Adipocyte (in vitro differentiated cells): Measurements from ENCODE around the gene CAPG.
"Not testable (repeated sequence)": the region's sequence is repeated elsewhere in the genome, so short reads cannot be mapped to it uniquely, and the experiment has no call there.

Source experiments
- DNase-seq: peaks from one replicate; pipeline ENCODE4 v3.0.0-alpha.2; 2015; ENCODE audit warnings: low read depth
- H3K27me3 ChIP-seq: replicated peaks from 2 replicates; pipeline ENCODE4 v1.7.0; 2013; ENCODE audit warnings: mild to moderate bottlenecking, low read length, moderate library complexity; ENCODE audit not compliant: control insufficient read depth, insufficient read depth
- H3K36me3 ChIP-seq: 2 replicates; pipeline ENCODE4 v1.7.0; 2013; ENCODE audit warnings: low read length, mild to moderate bottlenecking, moderate library complexity; ENCODE audit not compliant: control insufficient read depth, insufficient read depth, severe bottlenecking
- H3K4me1 ChIP-seq: 2 replicates; pipeline ENCODE4 v1.7.0; 2013; ENCODE audit warnings: mild to moderate bottlenecking, low read length, moderate library complexity; ENCODE audit not compliant: control insufficient read depth, insufficient read depth
- H3K4me3 ChIP-seq: 2 replicates; pipeline ENCODE4 v1.7.0; 2013; ENCODE audit warnings: mild to moderate bottlenecking, low read length, moderate library complexity
- H3K9ac ChIP-seq: 2 replicates; pipeline ENCODE4 v1.7.0; 2013; ENCODE audit warnings: mild to moderate bottlenecking, low read length, moderate library complexity
- H3K9me3 ChIP-seq: 2 replicates; pipeline ENCODE4 v1.7.0; 2013; ENCODE audit warnings: mild to moderate bottlenecking, low read length, moderate library complexity; ENCODE audit not compliant: control insufficient read depth

Gene CAPG

DNA sequence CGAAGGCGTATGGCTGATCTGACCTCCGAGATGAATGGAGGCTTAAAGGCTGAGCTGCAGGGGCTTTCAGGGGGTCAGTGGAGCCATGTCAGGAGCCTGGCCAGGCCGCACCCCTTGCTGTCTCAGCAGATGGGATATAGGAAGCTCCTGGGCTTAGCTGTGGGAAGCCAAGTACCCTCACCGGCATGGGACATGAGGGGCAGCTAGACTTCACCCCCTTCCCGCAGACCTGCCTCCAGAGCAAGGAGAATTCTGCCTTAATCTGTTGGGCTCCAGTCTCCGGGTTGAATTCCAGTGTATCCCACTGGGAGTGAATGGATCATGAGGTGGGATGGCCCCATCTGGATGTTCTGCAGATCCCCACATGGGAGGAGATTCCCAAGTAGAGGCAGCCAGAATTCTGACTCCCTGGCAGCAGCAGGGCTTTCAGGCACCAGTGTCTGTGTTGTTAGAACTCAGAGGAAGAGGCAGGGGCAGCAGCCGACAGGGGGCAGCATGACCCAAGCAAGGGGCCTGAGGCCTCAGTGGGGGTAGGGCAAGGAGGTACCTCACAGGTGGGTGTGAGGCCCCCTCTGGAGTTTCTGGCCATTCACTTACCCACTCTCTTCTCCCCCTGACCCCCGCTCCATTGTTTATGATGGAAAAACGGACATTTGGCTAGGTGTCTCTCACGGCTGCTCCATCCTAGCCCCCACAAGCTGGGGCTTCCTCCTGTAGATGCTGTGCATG, 19.1 kb downstream of the CAPG start:
- H3K4me3 ChIP-seq, result no peak overlapping the region
- peak; percentile 52 for DNase-seq
- H3K36me3 ChIP-seq, result peaks cover 57% of the 10 kb centered on the region
- no peaks in the 10 kb centered on the region for H3K9me3 ChIP-seq
- H3K9ac ChIP-seq, result peak overlapping the region; percentile 47
- peaks cover 40% of the 10 kb centered on the region for H3K4me1 ChIP-seq
- H3K27me3 ChIP-seq, result no peaks in the 10 kb centered on the region

DNA sequence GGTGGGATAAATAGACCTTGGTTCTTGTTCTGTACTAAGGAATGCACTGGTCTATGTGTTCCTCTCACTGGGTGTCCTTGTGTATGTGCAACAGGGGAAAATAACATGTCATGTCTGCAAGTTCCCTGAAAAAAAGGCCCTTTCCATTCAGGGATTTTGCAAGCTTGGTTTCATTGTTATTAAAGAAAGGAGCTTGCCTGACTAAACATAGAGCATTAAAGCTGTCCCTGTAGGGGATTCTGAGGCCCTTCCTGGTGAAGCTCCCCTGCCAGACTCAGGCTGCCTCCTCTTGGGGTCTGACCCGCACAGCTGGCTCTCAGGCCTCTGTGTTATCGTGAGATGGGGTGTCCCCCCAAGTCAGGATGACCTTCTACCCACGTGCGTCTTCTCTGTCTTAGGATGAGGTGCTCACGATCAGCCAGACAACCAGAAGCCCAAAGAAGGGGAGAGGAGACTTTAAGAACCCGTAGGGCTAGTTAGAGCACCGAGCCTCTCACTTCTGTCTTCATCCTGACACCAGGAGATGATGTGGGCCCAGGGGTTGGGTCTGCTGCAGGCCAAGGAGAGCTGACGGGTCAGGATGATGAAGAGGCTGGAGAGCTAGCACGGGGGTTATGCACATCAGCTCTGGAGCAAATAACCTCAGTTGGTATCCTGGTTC, 21.2 kb downstream of the CAPG start:
- no peak overlapping the region for H3K4me3 ChIP-seq
- no peaks in the 10 kb centered on the region for H3K27me3 ChIP-seq
- no peak overlapping the region for H3K9ac ChIP-seq
- peaks cover 28% of the 10 kb centered on the region for H3K4me1 ChIP-seq
- peaks cover 69% of the 10 kb centered on the region for H3K36me3 ChIP-seq
- no peaks in the 10 kb centered on the region for H3K9me3 ChIP-seq
- no peak for DNase-seq

DNA sequence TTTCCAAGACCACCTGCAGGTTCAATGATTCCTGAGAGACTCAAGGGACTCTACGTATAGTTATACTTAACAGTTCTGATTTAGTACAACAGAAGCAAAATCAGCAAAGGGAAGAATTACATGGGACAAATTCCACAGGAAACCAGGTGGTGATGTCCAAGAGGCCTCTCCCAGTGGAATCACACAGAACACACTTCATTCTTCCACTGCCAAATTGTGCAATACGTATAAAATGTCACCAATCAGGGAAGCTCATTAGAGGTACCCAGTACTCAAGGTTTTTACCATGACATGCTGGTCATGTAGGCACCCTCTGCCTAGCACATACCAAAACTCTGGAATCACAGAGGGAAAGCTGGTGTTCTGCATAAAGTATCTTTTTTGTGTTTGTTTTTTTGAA, 22.4 kb downstream of the CAPG start:
- H3K36me3 ChIP-seq, result peaks cover 72% of the 10 kb centered on the region
- H3K9me3 ChIP-seq, result no peaks in the 10 kb centered on the region
- no peak for DNase-seq
- no peaks in the 10 kb centered on the region for H3K27me3 ChIP-seq
- no peak overlapping the region for H3K4me3 ChIP-seq
- peaks cover 30% of the 10 kb centered on the region for H3K4me1 ChIP-seq
- no peak overlapping the region for H3K9ac ChIP-seq

DNA sequence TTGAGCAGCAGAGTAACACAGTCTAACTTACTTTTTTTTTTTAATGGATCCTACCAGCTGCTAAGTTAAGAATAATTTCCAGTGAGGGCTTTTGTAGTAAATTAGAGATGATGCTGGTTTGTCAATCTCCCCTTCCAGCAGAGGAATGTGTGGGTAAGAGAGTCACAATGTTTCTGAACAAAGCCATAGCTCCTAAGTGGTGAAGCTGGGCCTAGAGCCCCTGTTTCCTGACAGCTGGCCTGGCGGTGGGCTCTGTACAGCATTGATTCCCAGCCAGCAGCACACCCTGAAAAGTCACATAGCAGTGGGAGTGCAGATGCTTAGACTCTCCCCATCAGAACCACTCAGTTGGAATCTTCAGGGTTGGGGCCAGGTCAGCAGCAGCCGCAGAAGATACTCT, 24.4 kb downstream of the CAPG start:
- no peak for DNase-seq
- H3K4me3 ChIP-seq, result no peak overlapping the region

DNA sequence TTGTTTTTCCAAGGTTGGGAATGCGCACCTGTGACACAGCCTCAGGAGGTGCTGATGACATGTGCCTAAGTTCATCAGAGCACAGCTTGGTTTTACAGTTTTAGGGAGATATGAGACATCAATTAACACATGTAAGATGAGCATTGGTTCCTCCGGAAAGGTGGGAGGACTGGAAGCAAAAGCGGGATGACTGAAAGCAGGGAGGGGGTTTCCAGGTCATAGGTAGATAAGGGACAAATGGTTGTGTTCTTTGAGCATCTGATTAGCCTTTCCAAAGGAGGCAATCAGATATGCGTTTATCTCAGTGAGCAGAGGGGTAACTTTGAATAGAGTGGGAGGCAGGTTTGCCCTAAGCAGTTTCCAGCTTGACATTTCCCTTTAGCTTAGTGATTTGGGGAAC, 26.3 kb downstream of the CAPG start:
- H3K9me3 ChIP-seq, result peaks cover 8% of the 10 kb centered on the region
- no peaks in the 10 kb centered on the region for H3K27me3 ChIP-seq
- H3K4me3 ChIP-seq, result no peak overlapping the region
- peaks cover 21% of the 10 kb centered on the region for H3K4me1 ChIP-seq
- DNase-seq, result no peak
- H3K36me3 ChIP-seq, result peaks cover 65% of the 10 kb centered on the region
- peak overlapping the region; percentile 45 for H3K9ac ChIP-seq

More for the DNA sequence above, 24.4 kb downstream of the CAPG start:
- peaks cover 65% of the 10 kb centered on the region for H3K36me3 ChIP-seq
- peaks cover 25% of the 10 kb centered on the region for H3K4me1 ChIP-seq
- H3K27me3 ChIP-seq, result no peaks in the 10 kb centered on the region
- no peak overlapping the region for H3K9ac ChIP-seq
- H3K9me3 ChIP-seq, result no peaks in the 10 kb centered on the region

DNA sequence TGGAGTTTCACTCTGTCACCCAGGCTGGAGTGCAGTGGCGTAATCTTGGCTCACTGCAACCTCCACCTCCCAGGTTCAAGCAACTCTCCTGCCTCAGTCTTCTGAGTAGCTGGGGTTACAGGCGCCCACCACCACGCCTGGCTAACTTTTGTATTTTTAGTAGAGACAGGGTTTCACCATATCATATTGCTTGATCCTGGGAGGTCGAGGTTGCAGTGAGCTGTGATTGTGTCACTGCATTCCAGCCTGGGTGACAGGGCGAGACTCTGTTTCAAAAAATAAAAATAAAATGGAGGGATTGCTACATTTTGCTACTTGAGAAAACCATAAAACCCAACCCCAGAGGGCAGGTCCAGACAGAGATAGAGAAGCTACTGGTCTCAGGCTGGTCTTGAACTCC, 27.0 kb downstream of the CAPG start:
- not testable (repeated sequence) for H3K9me3 ChIP-seq, H3K4me3 ChIP-seq, H3K27me3 ChIP-seq
- H3K9ac ChIP-seq, result peak overlapping the region; percentile 72
- peak; percentile 60 for DNase-seq
- H3K4me1 ChIP-seq, result peaks cover 17% of the 10 kb centered on the region
- peaks cover 65% of the 10 kb centered on the region for H3K36me3 ChIP-seq

DNA sequence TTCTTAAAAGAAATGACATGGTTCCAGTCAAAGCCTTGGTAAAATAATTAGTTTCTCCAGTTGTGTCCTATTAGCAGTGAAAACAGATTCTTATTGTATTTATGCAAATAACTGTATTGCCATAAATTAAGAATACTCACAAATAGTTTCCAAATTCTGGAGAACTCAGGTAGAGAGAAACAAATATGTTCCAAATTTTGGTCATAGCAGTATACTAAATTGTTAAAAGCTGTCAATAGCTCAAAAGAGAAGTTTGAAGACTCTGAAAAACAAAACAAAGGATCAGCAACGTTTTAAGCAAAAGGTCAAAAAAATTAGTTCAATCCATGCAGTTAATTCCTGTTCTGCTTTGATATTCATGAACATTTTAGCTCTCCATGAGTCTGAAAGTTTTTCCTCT, 30.1 kb downstream of the CAPG start:
- Histone ChIP-seq H3K9me3 (peaks cover 8% of the 10 kb centered on the region), H3K27me3 (no peaks in the 10 kb centered on the region)

DNA sequence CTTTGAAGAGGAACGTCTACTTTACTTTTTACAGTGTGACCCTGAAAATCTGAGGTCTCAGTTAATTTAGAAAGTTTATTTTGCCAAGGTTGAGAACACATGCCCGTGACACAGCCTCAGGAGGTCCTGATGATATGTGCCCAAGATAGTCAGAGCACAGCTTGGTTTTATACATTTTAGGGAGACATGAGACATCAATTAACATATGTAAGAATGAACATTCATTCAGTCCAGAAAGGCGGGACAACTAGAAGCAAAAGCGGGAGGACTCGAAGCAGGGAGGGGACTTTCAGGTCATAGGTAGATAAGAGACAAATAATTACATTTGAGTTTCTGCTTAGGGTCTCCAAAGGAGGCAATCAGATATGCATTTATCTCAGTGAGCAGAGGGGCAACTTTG, 31.9 kb downstream of the CAPG start:
- no peak overlapping the region for H3K9ac ChIP-seq
- H3K9me3 ChIP-seq, result peaks cover 8% of the 10 kb centered on the region
- H3K36me3 ChIP-seq, result peaks cover 50% of the 10 kb centered on the region
- H3K27me3 ChIP-seq, result no peaks in the 10 kb centered on the region
- H3K4me1 ChIP-seq, result peaks cover 30% of the 10 kb centered on the region
- no peak for DNase-seq
- no peak overlapping the region for H3K4me3 ChIP-seq

More for the DNA sequence above, 30.1 kb downstream of the CAPG start:
- no peak for DNase-seq
- H3K9ac ChIP-seq, result no peak overlapping the region
- peaks cover 59% of the 10 kb centered on the region for H3K36me3 ChIP-seq
- peaks cover 36% of the 10 kb centered on the region for H3K4me1 ChIP-seq
- no peak overlapping the region for H3K4me3 ChIP-seq

DNA sequence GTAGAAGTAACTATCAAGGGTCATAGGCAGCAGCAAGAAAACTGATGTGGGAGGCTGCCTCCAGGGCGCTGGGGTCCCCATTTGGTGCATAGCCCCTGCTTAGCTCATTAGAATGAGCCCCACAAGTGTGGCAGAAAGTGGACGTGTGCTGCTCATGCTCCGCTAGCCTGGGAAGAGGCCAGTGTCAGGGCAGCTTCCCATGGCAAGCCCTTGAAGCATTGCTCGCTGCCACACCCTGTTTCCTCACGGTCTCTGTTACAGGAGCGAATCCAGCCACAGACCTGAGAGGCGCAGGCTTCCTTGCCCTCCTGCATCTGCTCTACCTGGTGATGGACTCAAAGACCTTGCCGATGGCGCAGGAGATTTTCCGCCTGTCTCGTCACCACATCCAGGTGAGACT, 33.1 kb downstream of the CAPG start:
- DNase-seq, result peak; percentile 40
- Histone ChIP-seq H3K4me1 (peaks cover 22% of the 10 kb centered on the region), H3K27me3 (no peaks in the 10 kb centered on the region), H3K4me3 (no peak overlapping the region), H3K36me3 (peaks cover 53% of the 10 kb centered on the region), H3K9ac (peak overlapping the region; percentile 24), H3K9me3 (peaks cover 8% of the 10 kb centered on the region)

DNA sequence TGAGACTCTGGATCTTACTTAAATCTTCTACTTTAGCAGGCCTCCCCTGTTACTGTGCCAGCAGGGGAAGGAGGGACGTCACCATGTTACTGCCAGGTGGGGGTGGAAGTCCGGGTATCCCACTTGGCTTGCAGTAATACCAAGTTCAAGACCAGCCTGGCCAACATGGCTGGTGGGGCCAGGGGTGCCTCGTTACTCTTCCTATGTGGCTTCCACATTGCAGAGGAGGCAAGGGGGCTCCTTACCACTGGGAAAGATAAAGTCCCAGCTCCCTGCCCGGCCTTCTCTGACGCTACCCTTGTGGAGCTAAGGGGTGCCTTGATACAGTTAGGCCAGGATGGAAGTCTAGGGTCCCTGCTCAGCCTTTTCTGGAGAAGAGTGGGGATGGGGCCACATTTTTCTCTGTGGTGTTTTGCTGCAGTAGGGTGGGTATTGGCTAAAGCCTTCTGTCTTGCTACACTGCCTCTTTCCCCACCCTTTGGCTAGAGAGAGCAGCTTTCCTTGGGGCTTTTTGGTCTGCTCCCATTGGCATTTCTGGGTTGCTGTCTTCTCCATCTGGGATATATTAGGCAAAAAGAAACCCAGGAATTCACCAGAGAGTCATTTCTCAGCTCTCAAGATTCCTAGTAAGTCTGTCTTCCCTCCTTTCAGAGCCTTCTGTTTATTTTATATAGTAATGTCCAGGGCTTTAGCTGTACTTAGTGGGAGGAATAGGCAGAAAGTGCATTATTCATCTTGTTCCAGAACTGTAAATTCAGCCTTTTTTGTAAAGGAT, 33.7 kb downstream of the CAPG start:
- DNase-seq, result peak; percentile 89

DNA sequence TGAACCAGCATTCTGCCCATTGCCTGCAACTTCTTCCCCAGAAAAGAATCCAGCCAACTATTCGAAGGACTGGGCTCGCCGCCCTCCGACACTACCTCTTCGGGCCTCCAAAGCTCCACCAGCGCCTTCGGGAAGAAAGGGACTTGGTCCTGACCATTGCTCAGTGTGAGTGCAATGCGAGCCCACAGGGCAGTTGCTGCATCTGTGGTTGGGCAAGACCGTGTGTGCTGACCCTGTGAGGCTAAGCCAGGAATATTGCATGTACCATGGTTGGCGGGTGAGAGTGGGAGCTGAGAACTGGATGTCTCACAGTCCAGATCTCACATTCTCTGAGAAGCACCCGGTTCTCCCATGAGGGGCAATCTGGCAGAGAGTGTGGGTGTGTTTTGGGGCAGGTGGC, 39.1 kb downstream of the CAPG start:
- DNase-seq, result no peak
- H3K36me3 ChIP-seq, result peaks cover 23% of the 10 kb centered on the region
- no peak overlapping the region for H3K4me3 ChIP-seq
- peaks cover 29% of the 10 kb centered on the region for H3K4me1 ChIP-seq
- H3K27me3 ChIP-seq, result no peaks in the 10 kb centered on the region
- H3K9me3 ChIP-seq, result no peaks in the 10 kb centered on the region
- H3K9ac ChIP-seq, result no peak overlapping the region

More for the DNA sequence above, 33.7 kb downstream of the CAPG start:
- H3K4me1 ChIP-seq, result peaks cover 22% of the 10 kb centered on the region
- no peak overlapping the region for H3K4me3 ChIP-seq
- H3K27me3 ChIP-seq, result no peaks in the 10 kb centered on the region
- peak overlapping the region; percentile 24 for H3K9ac ChIP-seq
- peaks cover 8% of the 10 kb centered on the region for H3K9me3 ChIP-seq
- peaks cover 53% of the 10 kb centered on the region for H3K36me3 ChIP-seq
